Activated naive CD4-positive, alpha-beta T cell treated with anti-CD3 and anti-CD28 coated beads, Interleukin-2, amount 10 ng/mL, durations not matched to agents 7 days and 5 days (primary cell): Measurements from ENCODE around the gene FSTL4.

Source experiments
- CTCF ChIA-PET: fragments of 350-600 bp; sonication (Branson Sonifier 250); formaldehyde crosslinking; loops from one replicate; lab custom pipeline; 2021; ENCODE audit warnings: antibody characterized with exemption; lab: Charles Lee
- DNase-seq: peaks from one replicate; pipeline ENCODE4 v3.0.0-alpha.2; 2020
- H3K27ac Mint-ChIP-seq: one replicate; pipeline ENCODE4 v1.8.0; 2021; ENCODE audit warnings: mild to moderate bottlenecking, moderate library complexity, mixed read lengths
- H3K27me3 Mint-ChIP-seq: one replicate; pipeline ENCODE4 v1.8.0; 2021; ENCODE audit warnings: mild to moderate bottlenecking, mixed read lengths
- H3K36me3 Mint-ChIP-seq: one replicate; pipeline ENCODE4 v1.8.0; 2021; ENCODE audit warnings: mixed read lengths
- H3K4me1 Mint-ChIP-seq: one replicate; pipeline ENCODE4 v1.8.0; 2021; ENCODE audit warnings: mixed read lengths
- H3K4me3 Mint-ChIP-seq: one replicate; pipeline ENCODE4 v1.8.0; 2021; ENCODE audit warnings: mild to moderate bottlenecking, moderate library complexity, mixed read lengths
- H3K9me3 Mint-ChIP-seq: one replicate; pipeline ENCODE4 v1.8.0; 2021; ENCODE audit warnings: mixed read lengths

Gene FSTL4

GRCh38 chr5:133195250-133195649 lies 417.1 kb downstream of the FSTL4 start:
- H3K36me3 Mint-ChIP-seq, result no peaks in the 10 kb centered on the region
- no peaks in the 10 kb centered on the region for H3K9me3 Mint-ChIP-seq
- CTCF ChIA-PET, result no interaction called here
- no peak overlapping the region for H3K27ac Mint-ChIP-seq
- no peak overlapping the region for H3K4me3 Mint-ChIP-seq
- H3K27me3 Mint-ChIP-seq, result peaks cover 18% of the 10 kb centered on the region
- no peak for DNase-seq
- no peaks in the 10 kb centered on the region for H3K4me1 Mint-ChIP-seq

- peaks cover 25% of the 10 kb centered on the region for H3K27me3 Mint-ChIP-seq
- H3K27ac Mint-ChIP-seq, result no peak overlapping the region
- DNase-seq, result no peak
- no peak overlapping the region for H3K4me3 Mint-ChIP-seq
- no peaks in the 10 kb centered on the region for H3K36me3 Mint-ChIP-seq
- CTCF ChIA-PET, result no interaction called here
- no peaks in the 10 kb centered on the region for H3K4me1 Mint-ChIP-seq
- no peaks in the 10 kb centered on the region for H3K9me3 Mint-ChIP-seq
Observed at GRCh38 chr5:133193794-133194193, 418.5 kb downstream of the FSTL4 start.

GRCh38 chr5:133192716-133193115 lies 419.6 kb downstream of the FSTL4 start:
- no peaks in the 10 kb centered on the region for H3K9me3 Mint-ChIP-seq
- H3K4me1 Mint-ChIP-seq, result no peaks in the 10 kb centered on the region
- peaks cover 25% of the 10 kb centered on the region for H3K27me3 Mint-ChIP-seq
- CTCF ChIA-PET, result interaction anchor here (0.6 kb wide), 2 partner anchors 30 to 372 kb away, joined by 3 read pairs; no protein-coding TSS in a partner anchor
- H3K4me3 Mint-ChIP-seq, result no peak overlapping the region
- no peaks in the 10 kb centered on the region for H3K36me3 Mint-ChIP-seq
- no peak overlapping the region for H3K27ac Mint-ChIP-seq
- no peak for DNase-seq

GRCh38 chr5:133189881-133190280 lies 422.5 kb downstream of the FSTL4 start:
- DNase-seq, result no peak
- Mint-ChIP-seq H3K27me3 (peaks cover 16% of the 10 kb centered on the region), H3K36me3 (no peaks in the 10 kb centered on the region), H3K4me3 (no peak overlapping the region), H3K27ac (no peak overlapping the region), H3K9me3 (no peaks in the 10 kb centered on the region), H3K4me1 (no peaks in the 10 kb centered on the region)
- CTCF ChIA-PET, result no interaction called here

DNA sequence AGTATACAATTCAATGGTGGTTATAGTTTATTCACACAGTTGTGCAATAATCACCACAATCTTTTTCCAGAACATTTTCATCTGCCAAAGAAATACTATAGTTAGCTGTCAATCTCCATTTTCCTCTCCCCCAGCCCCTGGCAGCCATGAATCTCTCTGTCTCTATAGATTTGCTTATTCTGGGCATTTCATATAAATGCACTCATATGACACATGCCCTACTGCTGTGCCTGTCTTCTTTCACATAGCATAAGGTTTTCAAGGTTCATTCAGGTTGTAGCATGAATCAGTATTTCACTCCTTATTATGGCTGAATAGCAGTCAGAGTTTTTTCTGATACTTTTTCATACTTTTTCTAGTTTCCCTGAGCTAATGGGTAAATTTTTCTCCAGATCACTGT lies 432.9 kb downstream of the FSTL4 start:
- DNase-seq, result no peak
- CTCF ChIA-PET, result no interaction called here
- no peaks in the 10 kb centered on the region for H3K36me3 Mint-ChIP-seq
- H3K4me1 Mint-ChIP-seq, result no peaks in the 10 kb centered on the region
- H3K4me3 Mint-ChIP-seq, result no peak overlapping the region
- H3K27ac Mint-ChIP-seq, result no peak overlapping the region
- H3K9me3 Mint-ChIP-seq, result no peaks in the 10 kb centered on the region
- H3K27me3 Mint-ChIP-seq, result no peaks in the 10 kb centered on the region

DNA sequence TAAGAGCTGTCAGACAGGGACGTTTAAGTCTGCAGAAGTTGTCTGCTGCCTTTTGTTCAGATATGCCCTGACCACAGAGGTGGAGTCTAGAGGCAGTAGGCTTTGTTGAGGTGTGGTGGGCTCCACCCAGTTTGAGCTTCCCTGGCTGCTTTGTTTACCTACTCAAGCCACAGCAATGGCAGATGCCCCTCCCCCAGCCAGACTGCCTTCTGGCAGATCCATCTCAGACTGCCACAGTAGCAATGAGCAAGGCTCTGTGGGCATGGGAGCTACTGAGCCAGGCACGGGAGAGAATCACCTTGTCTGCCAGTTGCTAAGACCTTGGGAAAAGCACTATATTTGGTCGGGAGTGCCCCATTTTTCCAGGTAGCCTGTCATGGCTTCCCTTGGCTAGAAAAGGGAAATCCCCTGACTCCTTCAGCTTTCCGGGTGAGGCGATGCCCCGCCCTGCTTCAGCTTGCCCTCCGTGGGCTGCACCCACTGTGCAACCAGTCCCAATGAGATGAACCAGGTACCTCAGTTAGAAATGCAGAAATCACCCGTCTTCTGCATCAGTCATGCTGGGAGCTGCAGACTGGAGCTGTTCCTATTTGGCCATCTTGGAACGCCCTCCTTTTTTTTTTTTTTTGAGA lies 441.5 kb downstream of the FSTL4 start:
- peak overlapping the region; percentile 88 for H3K27ac Mint-ChIP-seq
- H3K4me1 Mint-ChIP-seq, result peaks cover 31% of the 10 kb centered on the region
- CTCF ChIA-PET, result interaction anchor here (0.8 to 1.0 kb wide), 2 partner anchors 60 to 253 kb away, joined by 3 read pairs; no protein-coding TSS in a partner anchor
- peaks cover 28% of the 10 kb centered on the region for H3K9me3 Mint-ChIP-seq
- peaks cover 12% of the 10 kb centered on the region for H3K27me3 Mint-ChIP-seq
- peak; percentile 92 for DNase-seq
- peaks cover 32% of the 10 kb centered on the region for H3K36me3 Mint-ChIP-seq
- peak overlapping the region; percentile 62 for H3K4me3 Mint-ChIP-seq

DNA sequence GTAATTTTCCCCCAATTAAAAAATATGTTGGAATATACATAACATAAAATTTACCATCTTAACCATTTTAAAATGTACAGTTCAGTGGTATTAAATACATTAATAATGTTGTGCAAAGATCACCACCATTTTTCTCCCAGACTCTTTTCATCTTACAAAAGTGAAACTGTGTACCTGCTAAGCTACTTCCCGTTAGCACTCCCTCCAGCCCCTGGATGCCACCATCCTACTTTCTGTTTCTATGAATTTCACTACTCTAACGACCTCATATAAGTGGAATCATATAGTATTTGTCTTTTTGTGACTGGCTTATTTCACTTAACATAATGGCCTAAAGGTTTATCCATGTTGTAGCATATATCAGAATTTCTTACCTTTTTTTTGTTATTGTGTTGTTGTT lies 447.6 kb downstream of the FSTL4 start:
- Mint-ChIP-seq H3K36me3 (peaks cover 27% of the 10 kb centered on the region), H3K4me3 (no peak overlapping the region), H3K27me3 (peaks cover 9% of the 10 kb centered on the region), H3K4me1 (peaks cover 35% of the 10 kb centered on the region), H3K27ac (peak overlapping the region; percentile 38), H3K9me3 (peaks cover 23% of the 10 kb centered on the region)
- CTCF ChIA-PET, result interaction anchor here (1.9 kb wide), 1 partner anchor 53 kb away, joined by 4 read pairs; no protein-coding TSS in a partner anchor
- DNase-seq, result peak; percentile 50

- peaks cover 19% of the 10 kb centered on the region for H3K36me3 Mint-ChIP-seq
- H3K27me3 Mint-ChIP-seq, result peaks cover 10% of the 10 kb centered on the region
- H3K4me1 Mint-ChIP-seq, result peaks cover 30% of the 10 kb centered on the region
- DNase-seq, result no peak
- CTCF ChIA-PET, result interaction anchor here (0.6 to 1.9 kb wide), 2 partner anchors 52 to 328 kb away, joined by 3 to 4 read pairs; no protein-coding TSS in a partner anchor
- peaks cover 19% of the 10 kb centered on the region for H3K9me3 Mint-ChIP-seq
- H3K4me3 Mint-ChIP-seq, result no peak overlapping the region
- no peak overlapping the region for H3K27ac Mint-ChIP-seq
Observed at GRCh38 chr5:133163839-133164238, 448.5 kb downstream of the FSTL4 start.

DNA sequence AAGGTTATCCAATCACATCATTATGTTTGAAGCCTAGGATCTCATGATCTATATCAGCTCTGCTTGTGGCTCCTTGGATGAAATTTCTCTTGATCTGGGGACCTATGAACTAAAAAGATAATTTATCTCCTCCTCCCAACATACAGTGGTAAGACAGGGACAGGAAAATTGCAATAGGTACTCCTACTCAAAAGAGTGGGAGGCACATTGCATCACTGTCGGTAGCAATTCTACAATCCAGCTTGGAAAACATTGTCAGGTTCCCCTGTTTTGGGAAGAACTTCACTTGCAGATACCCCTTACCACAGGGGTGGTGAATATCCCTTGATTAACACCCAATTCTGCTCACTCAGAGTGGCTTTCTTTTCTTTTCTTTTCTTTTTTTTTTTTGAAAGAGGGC lies 452.8 kb downstream of the FSTL4 start:
- Mint-ChIP-seq H3K27me3 (peaks cover 17% of the 10 kb centered on the region), H3K9me3 (peaks cover 7% of the 10 kb centered on the region), H3K4me3 (no peak overlapping the region), H3K27ac (no peak overlapping the region), H3K36me3 (peaks cover 2% of the 10 kb centered on the region), H3K4me1 (peaks cover 14% of the 10 kb centered on the region)
- CTCF ChIA-PET, result no interaction called here
- DNase-seq, result no peak

DNA sequence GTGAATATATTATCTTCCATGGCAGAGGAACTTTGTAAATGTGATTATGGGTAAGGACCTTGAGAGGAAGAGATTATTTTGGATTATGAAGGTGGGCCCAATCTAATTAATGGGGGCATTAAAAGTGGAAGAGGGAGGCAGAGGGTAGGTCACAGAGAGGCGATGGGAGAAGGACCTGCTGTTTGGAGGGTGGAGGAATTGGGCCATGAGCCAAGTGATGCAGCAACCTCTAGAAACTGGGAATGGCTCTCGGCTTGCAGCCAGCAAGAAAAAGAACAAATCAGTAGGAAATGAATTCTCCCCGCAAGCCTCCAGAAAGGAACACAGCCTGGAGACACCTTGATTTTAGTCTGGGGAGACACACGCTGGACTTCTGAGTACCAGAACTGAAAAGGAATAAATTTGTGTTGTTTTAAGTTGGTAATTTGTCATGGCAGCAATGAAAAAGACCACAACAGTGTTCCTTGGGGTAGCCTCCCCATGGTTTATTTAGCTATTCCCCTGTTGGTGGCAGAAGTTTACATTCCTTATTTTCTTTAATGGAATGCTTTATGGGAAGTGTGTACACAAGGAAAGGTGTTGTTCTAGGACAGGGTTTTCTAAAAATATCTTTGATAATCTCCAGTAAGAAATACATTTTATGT lies 456.9 kb downstream of the FSTL4 start:
- Mint-ChIP-seq H3K27ac (no peak overlapping the region), H3K36me3 (no peaks in the 10 kb centered on the region), H3K27me3 (peaks cover 18% of the 10 kb centered on the region), H3K4me1 (peaks cover 7% of the 10 kb centered on the region), H3K4me3 (no peak overlapping the region), H3K9me3 (peaks cover 7% of the 10 kb centered on the region)
- CTCF ChIA-PET, result no interaction called here
- no peak for DNase-seq

DNA sequence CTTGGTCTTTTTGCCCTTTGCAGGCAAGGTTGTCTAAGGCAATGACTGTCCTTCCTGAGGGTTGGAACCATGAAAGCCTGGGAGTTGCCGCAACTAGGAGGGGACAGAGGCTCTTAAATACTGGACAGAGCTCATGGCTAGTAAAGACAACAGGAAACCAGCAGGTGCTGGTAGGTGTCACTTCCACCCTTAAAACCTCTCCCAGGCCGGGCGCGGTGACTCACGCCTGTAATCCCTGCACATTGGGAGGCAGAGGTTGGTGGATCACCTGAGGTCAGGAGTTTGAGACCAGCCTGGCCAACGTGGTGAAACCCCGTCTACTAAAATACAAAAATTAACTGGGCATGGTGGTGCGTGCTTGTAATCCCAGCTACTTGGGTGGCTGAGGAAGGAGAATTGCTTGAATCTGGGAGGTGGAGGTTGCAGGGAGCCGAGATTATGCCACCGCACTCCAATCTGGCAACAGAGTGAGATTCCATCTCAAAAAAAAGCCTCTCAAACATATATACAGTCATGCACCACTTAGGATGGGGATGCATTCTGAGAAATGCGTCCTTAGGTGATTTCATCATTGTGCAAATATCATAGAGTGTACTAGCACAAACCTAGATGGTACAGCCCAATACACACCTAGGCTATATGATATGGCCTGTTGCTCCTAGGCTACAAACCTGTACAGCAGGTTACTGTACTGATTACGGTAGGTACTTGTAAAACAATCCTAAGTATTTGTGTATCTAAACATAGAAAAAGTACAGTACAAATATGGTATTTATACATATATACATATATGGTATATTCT lies 457.9 kb downstream of the FSTL4 start:
- Mint-ChIP-seq H3K27me3 (peaks cover 14% of the 10 kb centered on the region), H3K9me3 (peaks cover 7% of the 10 kb centered on the region), H3K4me1 (no peaks in the 10 kb centered on the region), H3K4me3 (no peak overlapping the region), H3K36me3 (no peaks in the 10 kb centered on the region), H3K27ac (peak overlapping the region; percentile 20)
- no peak for DNase-seq
- CTCF ChIA-PET, result interaction anchor here (0.7 kb wide), 1 partner anchor 58 kb away, joined by 3 read pairs; no protein-coding TSS in a partner anchor

DNA sequence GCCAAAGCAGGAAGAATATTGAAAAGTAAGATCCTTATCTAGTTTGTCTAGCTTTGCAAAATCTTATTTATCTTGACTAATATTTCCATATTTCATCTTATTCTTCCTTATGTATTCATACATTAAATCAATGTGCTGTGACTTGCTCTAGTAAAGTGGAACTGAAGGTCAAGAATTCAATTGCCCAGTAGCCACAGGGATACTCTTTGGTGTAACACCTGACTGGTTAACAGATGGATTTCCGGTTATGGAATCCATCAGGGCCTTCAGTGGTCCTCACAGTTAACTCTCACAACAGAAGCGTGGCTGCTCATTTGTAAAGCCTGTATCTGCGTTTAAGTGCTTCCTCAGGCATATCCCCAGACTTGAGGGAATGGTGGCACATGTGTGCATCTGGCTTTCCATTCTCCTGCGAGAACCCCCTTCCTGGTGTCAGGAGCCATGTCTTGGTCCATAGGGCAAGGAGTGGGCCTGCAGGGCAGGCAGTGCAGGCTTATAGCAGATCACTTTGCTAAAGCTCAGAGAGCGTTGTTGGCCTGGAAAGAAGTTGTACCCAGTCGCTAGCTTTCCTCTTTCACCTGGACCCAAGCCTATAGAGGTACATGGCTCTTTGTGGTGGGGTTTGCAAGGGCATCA lies 461.3 kb downstream of the FSTL4 start:
- Mint-ChIP-seq H3K27me3 (peaks cover 8% of the 10 kb centered on the region), H3K36me3 (no peaks in the 10 kb centered on the region), H3K9me3 (no peaks in the 10 kb centered on the region), H3K27ac (no peak overlapping the region), H3K4me3 (no peak overlapping the region), H3K4me1 (peaks cover 14% of the 10 kb centered on the region)
- CTCF ChIA-PET, result no interaction called here
- no peak for DNase-seq

- CTCF ChIA-PET, result no interaction called here
- no peak for DNase-seq
- no peaks in the 10 kb centered on the region for H3K36me3 Mint-ChIP-seq
- no peak overlapping the region for H3K27ac Mint-ChIP-seq
- no peak overlapping the region for H3K4me3 Mint-ChIP-seq
- H3K9me3 Mint-ChIP-seq, result no peaks in the 10 kb centered on the region
- peaks cover 4% of the 10 kb centered on the region for H3K27me3 Mint-ChIP-seq
- H3K4me1 Mint-ChIP-seq, result peaks cover 14% of the 10 kb centered on the region
Observed at GRCh38 chr5:133149345-133149744, 463.0 kb downstream of the FSTL4 start.
